ENCODE results near the gene KIF19. TPM values are rescaled to one million over a fixed set of nuclear protein-coding genes. Genes with fewer than 3 reads are reported as not detected.

The KIF19 gene
- total and polyA plus RNA-seq, 4 donors, result 0.42 to 2.1 (median 0.83) TPM

GRCh38 chr17:74289688-74290087 lies 36.3 kb upstream of the KIF19 start:
- TF ChIP-seq HNF4A (conservative IDR thresholded peaks at IDR 0.05) (no peak), RXRA (IDR thresholded peaks at IDR 0.05) (no peak), ZBTB33 (IDR thresholded peaks at IDR 0.05) (no peak)
- Histone ChIP-seq H3K9me3 (ENCODE audit: control insufficient read depth in 4 of 4, low read length in 3 of 4) (no peaks in the 10 kb centered on the region), H3K27me3 (ENCODE audit: control insufficient read depth in 4 of 4, insufficient read depth in 4 of 4, low read length in 3 of 4) (no peaks in the 10 kb centered on the region), H3K36me3 (ENCODE audit: control insufficient read depth in 4 of 4, insufficient read depth in 3 of 4, low read depth in 1 of 4, low read length in 3 of 4) (no peaks in the 10 kb centered on the region), H3K27ac (ENCODE audit: low read depth in 1 of 2, low read length in 2 of 2) (no peak overlapping the region), H3K4me3 (ENCODE audit: low read depth in 1 of 3, low read length in 3 of 3) (no peak overlapping the region), H3K4me1 (ENCODE audit: control insufficient read depth in 4 of 4, insufficient read depth in 4 of 4, low read length in 3 of 4) (no peaks in the 10 kb centered on the region), H3K9ac (ENCODE audit: low read depth in 1 of 2, low read length in 2 of 2) (no peak overlapping the region)
- DNase-seq (ENCODE audit: low spot score), result no peak
- 69% methylated on average over 11 of the region's 11 CpGs for WGBS

- no peak overlapping the region for H3K9ac ChIP-seq (ENCODE audit: low read depth in 1 of 2, low read length in 2 of 2)
- DNase-seq (ENCODE audit: low spot score), result peak; percentile 62
- no peaks in the 10 kb centered on the region for H3K4me1 ChIP-seq (ENCODE audit: control insufficient read depth in 4 of 4, insufficient read depth in 4 of 4, low read length in 3 of 4)
- H3K27ac ChIP-seq (ENCODE audit: low read depth in 1 of 2, low read length in 2 of 2), result no peak overlapping the region
- H3K36me3 ChIP-seq (ENCODE audit: control insufficient read depth in 4 of 4, insufficient read depth in 3 of 4, low read depth in 1 of 4, low read length in 3 of 4), result no peaks in the 10 kb centered on the region
- no peak overlapping the region for H3K4me3 ChIP-seq (ENCODE audit: low read depth in 1 of 3, low read length in 3 of 3)
- 71% methylated on average over 11 of the region's 11 CpGs for WGBS
- no peaks in the 10 kb centered on the region for H3K9me3 ChIP-seq (ENCODE audit: control insufficient read depth in 4 of 4, low read length in 3 of 4)
- no peaks in the 10 kb centered on the region for H3K27me3 ChIP-seq (ENCODE audit: control insufficient read depth in 4 of 4, insufficient read depth in 4 of 4, low read length in 3 of 4)
- TF ChIP-seq SP1 (IDR thresholded peaks at IDR 0.05), result no peak
- TF ChIP-seq YY1 (IDR thresholded peaks at IDR 0.05), result no peak
Observed at GRCh38 chr17:74290340-74290739, 35.7 kb upstream of the KIF19 start.

GRCh38 chr17:74292495-74292894 lies 33.5 kb upstream of the KIF19 start:
- Histone ChIP-seq H3K9me3 (ENCODE audit: control insufficient read depth in 4 of 4, low read length in 3 of 4) (no peaks in the 10 kb centered on the region), H3K36me3 (ENCODE audit: control insufficient read depth in 4 of 4, insufficient read depth in 3 of 4, low read depth in 1 of 4, low read length in 3 of 4) (no peaks in the 10 kb centered on the region), H3K4me1 (ENCODE audit: control insufficient read depth in 4 of 4, insufficient read depth in 4 of 4, low read length in 3 of 4) (peaks cover 0 to 2% (median 0%) of the 10 kb centered on the region in 4 donors), H3K9ac (ENCODE audit: low read depth in 1 of 2, low read length in 2 of 2) (no peak overlapping the region), H3K4me3 (ENCODE audit: low read depth in 1 of 3, low read length in 3 of 3) (no peak overlapping the region), H3K27me3 (ENCODE audit: control insufficient read depth in 4 of 4, insufficient read depth in 4 of 4, low read length in 3 of 4) (no peaks in the 10 kb centered on the region), H3K27ac (ENCODE audit: low read depth in 1 of 2, low read length in 2 of 2) (no peak overlapping the region)
- no peak for TF ChIP-seq REST (IDR thresholded peaks at IDR 0.05)
- TF ChIP-seq YY1 (IDR thresholded peaks at IDR 0.05), result no peak
- TF ChIP-seq EGR1 (IDR thresholded peaks at IDR 0.05; ENCODE audit: low read depth in 2 of 2), result no peak
- TF ChIP-seq GABPA (IDR thresholded peaks at IDR 0.05 in 1 of 2, conservative IDR thresholded peaks at IDR 0.05 in 1 of 2), result no peak
- TF ChIP-seq ZBTB33 (IDR thresholded peaks at IDR 0.05), result no peak
- no peak for TF ChIP-seq HNF4A (conservative IDR thresholded peaks at IDR 0.05)
- TF ChIP-seq RAD21 (IDR thresholded peaks at IDR 0.05), result no peak
- TF ChIP-seq CTCF (IDR thresholded peaks at IDR 0.05; ENCODE audit: low read depth, low read length, missing input control), result no peak
- TF ChIP-seq RXRA (IDR thresholded peaks at IDR 0.05), result no peak
- no peak for TF ChIP-seq JUND (IDR thresholded peaks at IDR 0.05)
- no peak for TF ChIP-seq FOXA1 (IDR thresholded peaks at IDR 0.05)
- no peak for TF ChIP-seq HNF4G (IDR thresholded peaks at IDR 0.05)
- TF ChIP-seq NR2F2 (IDR thresholded peaks at IDR 0.05), result no peak
- no peak for TF ChIP-seq MAX (IDR thresholded peaks at IDR 0.05)
- TF ChIP-seq ATF3 (IDR thresholded peaks at IDR 0.05), result no peak
- no peak for DNase-seq (ENCODE audit: low spot score)
- 85% methylated on average over 10 of the region's 10 CpGs for WGBS

All from liver (tissue), 9 donors.